Activated CD8-positive, alpha-beta memory T cell treated with anti-CD3 and anti-CD28 coated beads for 1 hour (primary cell): Measurements from ENCODE around the gene MTFR1L.
A peak's percentile ranks its signal among the peaks of the same experiment; 100 is the strongest.

Experiments used
- DNase-seq, 2 donors: peaks; one replicate each; pipeline ENCODE4 v3.0.0-alpha.2; 2020; ENCODE audit warnings: low read depth in 1 of 2; ENCODE audit errors: extremely low read depth in 1 of 2

MTFR1L gene

DNA sequence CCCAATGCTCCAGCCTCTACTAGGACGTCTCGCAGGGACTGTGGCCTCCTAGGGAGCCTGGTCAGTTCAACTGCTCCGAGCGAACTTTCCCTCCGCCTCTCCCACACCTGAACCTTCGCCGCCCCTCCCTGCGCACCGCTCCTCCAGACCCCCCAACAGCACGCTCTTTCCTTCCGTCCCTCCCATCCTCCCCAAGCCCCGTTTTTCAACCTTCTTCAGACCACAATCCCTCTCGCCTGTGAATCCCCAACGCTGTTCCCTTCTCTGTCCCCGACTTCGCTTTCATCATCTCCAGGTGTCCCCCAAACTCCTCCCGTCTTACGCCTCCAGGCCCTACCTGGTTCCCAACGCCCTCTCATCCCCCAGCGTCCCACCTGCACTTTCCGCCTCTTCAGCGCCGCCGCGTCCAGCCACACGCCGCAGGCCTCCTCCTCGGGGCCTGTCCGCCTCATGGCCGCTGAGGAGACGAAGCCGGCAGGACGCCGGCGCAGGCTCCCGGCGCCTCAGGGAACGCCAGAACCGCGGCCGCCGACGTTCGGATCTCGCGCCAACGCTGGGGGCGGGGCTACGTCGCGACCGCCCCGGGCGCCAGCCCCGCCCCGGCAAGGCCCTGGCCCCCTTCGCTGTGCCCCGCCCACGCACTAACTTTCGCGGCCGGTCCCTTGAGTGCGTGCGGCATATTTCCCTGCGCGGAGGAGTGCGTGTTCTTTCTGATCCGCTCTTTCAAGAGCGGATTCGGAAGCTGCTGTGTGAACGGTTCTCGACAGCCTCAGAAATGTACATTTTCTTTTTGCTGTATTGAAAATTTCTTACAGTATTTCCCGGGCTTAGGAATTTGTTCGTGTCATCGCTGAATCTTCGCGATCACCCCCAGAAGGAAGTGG, 39.4 kb downstream of the MTFR1L start, which contains the start of gene AUNIP:
Gene AUNIP, minus strand, starts transcription at position 552 of the 884 bp plus-strand sequence. Its CDS starts 100 bp downstream, at position 452.
- DNase-seq = peak; percentile 73 to 85

- no peak for DNase-seq
Measured at GRCh38 chr1:25861316-25862286, 41.8 kb downstream of the MTFR1L start.

DNA sequence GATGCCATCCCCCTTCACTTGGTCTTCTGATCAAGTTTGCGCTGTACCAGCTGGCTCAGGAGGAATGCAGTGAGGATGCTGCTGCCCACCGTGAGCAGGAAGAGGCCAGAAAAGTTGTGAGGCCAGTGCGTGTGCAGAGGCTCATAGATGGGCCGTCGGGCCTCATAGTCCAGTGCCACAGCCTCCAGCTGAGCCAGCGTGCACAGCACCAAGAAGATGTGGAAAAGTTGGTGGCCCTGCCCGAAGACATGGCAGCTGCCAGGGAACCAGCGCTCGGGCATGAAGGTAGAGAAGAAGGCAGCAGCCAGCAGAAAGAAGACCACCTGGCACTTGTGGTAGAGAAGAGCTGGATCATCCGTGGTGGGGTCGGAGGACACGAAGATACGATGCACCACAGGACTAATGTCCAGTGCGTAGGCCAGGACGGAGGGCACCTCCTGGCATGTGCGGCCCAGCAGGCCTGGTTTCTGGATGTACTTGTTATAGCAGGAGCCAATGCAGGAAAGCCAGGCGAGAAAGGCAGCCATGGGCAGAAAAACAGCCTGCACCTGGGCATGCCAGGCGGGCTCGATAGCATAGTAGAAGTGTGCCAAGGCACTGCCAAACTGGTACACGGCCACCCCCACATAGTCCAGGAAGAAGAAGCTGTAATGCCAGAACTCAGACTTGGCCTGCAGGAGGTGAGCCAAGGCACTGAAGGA, 43.2 kb downstream of the MTFR1L start:
- DNase-seq = no peak

GRCh38 chr1:25863486-25864262, 43.9 kb downstream of the MTFR1L start:
- DNase-seq = no peak

DNA sequence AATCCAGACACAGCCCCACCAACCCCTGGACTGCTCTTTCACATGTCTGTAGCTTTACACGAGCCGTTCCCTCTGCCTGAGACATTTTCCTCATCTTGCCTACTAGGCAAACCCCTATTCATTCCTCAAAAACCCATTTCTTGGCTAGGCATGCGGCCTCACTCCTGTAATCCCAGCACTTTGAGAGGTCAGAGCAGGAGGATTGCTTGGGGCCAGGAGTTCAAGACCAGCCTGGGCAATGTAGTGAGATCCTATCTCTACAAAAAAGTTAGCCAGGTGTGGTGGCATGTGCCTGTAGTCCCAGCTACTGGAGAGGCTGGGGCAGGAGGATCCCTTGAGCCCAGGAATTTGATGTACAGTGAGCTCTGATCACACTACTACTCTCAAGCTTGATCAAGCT, 44.7 kb downstream of the MTFR1L start:
- no peak for DNase-seq

DNA sequence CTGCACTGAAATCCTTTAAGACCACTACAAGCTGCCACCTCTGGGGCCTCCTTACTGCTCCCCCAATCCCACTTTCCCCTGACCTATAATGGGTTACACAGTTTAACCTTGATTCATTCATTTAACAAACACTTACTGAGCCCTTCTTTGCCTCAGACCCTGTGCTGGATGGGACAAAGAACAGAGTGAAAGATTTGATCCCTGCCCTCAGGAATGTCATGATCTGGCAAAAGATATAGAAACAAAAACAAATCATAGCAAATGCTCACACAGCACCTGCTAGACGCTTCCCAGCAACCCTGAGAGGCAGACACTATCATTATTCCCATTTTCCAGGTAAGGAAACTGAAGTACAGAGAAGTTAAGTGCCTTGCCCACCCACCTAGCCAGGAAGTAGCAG, 46.5 kb downstream of the MTFR1L start:
- no peak for DNase-seq

- no peak for DNase-seq
Measured at GRCh38 chr1:25867210-25867991, 47.6 kb downstream of the MTFR1L start.

DNA sequence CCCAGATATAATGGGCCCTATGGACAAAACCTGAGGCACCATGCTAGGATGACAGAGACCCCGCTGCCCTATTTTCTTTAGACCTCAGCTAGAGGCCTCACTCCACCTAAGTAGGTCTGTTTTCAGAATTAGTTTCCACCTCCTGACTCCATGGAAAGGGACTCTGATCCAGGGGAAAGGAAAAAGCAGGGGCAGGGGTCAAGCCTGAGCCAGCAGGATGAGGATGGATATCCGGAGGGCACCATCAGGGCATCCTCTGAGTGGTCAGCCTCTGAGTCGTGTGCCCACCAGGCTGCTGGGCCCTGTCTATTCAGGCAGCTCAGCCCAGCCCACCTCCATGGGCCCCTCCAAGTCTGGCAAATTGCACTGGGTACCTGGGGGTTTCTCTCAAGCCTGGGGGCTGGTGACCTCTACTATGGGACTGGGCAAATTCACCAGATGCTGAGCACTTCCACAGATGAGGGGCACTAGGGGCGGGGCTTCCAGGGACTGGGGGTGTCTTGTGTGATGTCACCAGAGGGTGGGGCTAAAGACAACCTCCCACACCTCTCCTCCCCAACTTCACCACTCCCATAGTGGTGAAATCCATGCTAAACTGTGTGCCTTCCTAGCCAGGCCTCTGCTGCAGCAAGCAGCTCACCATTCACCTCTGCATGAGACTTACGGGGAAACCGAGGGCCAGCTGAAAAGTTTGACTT, 50.3 kb downstream of the MTFR1L start:
- no peak for DNase-seq

DNA sequence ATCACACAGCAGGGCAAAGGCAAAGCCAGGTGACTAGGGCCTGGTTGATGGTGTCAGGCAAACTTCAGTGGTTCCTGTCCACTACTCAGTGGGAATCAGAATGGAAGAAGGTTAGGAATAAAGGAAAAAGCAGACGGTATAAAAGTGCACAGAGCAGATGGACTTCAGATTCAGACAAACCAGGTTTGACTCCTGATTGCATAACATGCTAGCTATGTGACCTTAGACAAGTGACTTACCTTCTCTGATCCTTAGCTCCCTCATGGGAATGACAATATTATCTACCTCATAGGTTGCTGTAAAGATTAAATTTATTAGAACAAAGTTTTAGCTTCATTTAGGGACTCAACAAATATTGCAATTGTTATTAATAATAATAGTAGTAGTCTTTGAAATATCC, 50.9 kb downstream of the MTFR1L start:
- DNase-seq = no peak

DNA sequence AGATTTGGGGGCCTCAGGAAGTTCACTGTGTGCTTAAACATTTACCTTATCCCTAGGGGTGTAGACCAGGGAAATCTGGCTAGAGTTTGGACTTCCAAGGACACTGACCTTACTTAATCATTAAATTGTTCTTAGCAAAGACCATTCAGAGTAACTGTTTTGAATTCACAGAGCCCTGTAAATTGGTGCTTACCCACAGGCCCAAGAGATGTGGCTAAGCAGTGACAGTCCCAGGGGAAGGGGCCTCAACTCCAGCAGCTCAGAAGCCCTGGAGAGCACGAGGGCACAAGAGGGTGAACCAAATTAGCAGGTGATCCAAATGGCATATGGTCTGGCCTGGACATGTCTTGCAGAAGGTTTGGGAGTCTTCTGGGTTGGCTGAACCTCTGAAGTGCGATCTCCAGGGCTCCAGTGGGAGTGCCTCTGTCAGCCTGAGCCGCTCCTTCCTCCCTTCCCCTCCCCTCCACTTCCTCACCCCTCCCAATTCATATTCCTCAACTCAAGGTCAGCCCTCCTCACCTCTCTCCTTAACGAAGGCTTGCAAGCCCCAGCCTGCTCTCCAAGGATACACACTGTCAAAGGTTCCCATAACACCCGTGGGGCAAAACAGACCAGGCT, 51.4 kb downstream of the MTFR1L start:
- DNase-seq = no peak

DNA sequence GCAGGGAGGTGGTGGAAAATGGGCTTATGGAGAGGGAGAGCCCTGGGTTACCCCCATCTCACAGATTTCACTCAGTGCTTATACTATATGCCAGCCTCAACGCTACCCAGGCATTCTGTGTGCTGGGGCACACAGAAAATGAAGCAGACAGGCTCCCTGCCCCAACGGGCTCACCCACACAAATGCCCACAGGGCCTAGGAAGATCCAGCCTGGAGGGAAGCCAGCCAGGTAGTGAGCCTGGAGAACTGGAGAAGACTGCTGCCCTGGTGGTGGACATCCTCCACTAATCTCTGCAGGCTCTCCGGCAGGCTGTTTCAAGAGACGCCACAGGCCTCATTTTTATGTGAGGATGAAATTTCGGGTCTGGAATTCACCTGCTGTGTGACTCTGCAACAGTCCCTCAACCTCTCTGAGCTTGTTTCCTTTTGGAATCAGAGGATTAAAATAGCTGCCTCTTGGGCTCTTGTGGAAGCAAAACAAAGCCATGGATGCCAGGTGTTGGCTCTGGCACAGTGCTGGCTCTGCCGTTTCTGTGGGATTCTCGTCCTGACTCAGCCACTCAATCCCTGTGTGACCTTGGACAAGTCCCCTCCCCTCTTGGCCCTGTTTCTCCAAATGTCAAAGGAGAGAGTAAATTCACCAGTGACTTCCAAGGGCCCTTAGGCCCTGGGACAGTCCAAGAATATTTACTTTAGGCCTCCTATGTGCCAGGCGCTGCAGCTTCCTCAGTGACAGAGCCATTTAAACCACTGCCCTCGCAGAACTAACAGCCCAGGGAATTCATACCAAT, 52.1 kb downstream of the MTFR1L start:
- DNase-seq = no peak

DNA sequence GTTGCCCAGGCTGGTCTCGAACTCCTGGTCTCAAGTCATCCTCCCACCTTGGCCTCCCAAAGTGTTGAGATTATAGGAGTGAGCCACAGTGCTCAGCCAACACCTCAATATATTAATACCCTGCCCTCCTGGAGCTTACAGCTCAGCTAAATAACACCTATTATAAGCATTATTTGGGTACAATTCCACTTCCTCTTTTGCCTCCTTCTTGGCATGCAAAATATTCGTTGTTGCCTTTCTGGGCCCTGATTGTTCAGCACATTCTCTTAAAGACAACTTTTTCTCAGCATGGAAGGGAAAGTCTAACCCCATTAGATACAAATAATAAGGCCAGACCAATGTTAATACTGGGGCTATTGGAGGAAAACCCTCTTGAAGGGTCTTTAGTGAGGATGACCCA, 53.0 kb downstream of the MTFR1L start:
- DNase-seq = no peak

DNA sequence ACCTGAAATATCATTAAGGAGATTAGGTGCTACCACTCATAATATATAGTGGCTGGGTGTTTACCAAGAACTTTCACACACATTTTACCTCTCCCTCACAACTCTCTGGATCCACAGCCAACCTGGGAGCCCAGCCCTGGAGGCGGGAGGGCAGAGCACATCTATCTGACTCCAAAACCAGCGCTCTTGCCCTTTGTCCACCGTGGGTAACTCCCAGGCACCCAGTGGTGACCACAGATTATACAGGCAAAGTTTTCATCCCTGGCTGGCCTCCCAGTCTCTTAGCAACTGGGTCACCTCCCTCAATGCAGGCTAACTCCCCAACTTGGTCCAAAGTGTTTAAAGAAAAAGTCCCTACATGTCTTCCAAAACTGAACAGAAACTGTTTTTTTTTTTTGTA, 53.4 kb downstream of the MTFR1L start:
- DNase-seq = no peak

- DNase-seq = no peak
Measured at GRCh38 chr1:25874209-25874608, 54.5 kb downstream of the MTFR1L start.

DNA sequence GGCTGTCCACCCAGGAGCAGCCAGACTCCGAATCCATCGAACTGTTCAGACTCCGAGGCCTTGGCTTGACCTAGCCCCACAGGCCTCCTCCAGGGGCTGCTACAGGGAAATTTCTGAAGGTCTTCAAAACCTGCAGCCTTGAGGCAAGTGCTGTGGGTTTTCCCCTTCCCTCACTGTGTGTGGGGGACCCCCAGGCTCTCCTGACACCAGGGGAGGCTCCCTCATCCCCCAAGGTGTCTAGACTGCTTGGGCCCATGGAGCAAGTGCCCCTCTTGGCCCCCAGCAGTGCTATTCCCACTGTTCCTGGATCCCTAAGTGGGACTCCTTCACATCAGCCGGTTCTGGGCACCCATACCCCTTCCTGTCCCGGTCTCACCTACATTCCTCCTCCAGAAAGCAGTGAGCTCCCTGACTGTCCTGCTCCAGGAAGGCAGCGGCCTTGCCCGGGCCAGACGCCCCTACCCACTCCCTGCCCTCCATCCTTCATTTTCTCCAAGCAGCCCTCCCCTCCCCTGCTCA, 54.9 kb downstream of the MTFR1L start:
- no peak for DNase-seq

DNA sequence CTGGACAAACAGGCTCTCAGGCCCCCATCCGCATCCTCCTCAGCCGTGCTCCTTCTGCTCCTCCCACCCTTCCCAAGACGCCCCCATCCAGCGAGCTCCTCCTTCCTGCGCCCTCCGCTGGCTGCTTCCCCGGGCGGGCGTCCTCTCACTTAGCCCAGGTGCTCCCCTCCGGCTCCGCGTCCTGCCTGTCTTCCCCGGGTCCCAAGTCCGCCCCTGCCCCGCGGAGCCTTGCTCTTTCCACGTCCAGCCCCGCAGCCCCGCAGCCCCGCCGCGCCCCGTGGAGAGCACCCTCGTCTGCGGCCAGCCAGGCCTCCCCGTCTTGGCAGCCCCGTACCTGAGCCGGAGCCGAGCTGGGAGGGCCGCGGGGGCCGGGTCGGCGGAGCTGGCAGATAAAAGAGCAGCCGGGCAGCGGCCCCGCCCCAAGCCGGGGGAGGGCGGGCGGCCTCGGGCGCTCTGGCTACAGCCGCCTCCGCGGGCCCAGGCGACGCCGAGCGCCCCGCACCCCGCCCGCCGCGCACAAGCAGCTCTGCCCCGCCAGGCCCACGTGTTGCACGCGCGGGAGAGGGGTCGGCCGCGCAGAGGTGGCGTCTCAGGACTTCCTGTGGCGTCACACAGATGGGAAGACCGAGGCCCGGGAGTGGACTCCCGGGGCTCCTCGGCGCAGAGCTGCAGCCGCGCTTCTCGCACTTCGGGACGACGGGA, 55.6 kb downstream of the MTFR1L start, which contains the start of gene PAQR7:
Gene PAQR7, minus strand, starts transcription at position 555 of the 702 bp plus-strand sequence. CDS start 11,869 bp downstream, outside the sequence.
- DNase-seq = peak in 1 of 2 donors; percentile 38
